WTC11 (cell line): Measurements from ENCODE around the gene ZBTB18. TPM values are rescaled to one million over a fixed set of nuclear protein-coding genes. Genes with fewer than 3 reads are reported as not detected.

ENCODE experiments used
- ATAC-seq: fragments of 200-7000 bp; cut with Tn5 transposase; 2 replicates; pipeline ENCODE4 v1.10.0; 2021; ENCODE audit warnings: mild to moderate bottlenecking, moderate library complexity
- CTCF ChIA-PET: fragments of 300-600 bp; sonication (Branson Sonifier 250); formaldehyde crosslinking; loops from one replicate; lab custom pipeline; 2021; ENCODE audit warnings: antibody characterized with exemption; lab: Charles Lee
- POLR2A ChIA-PET: fragments of 350-600 bp; sonication (Branson Sonifier 250); formaldehyde crosslinking; loops from one replicate; lab custom pipeline; 2021; ENCODE audit warnings: antibody characterized with exemption; lab: Charles Lee
- DNase-seq: peaks from one replicate; pipeline ENCODE4 v3.0.0; 2021; ENCODE audit warnings: low spot score
- H3K27ac Mint-ChIP-seq: 2 replicates; pipeline ENCODE4 v1.8.0; 2021; ENCODE audit warnings: mixed read lengths
- H3K27me3 Mint-ChIP-seq: 2 replicates; pipeline ENCODE4 v1.8.0; 2021; ENCODE audit warnings: low read depth, mild to moderate bottlenecking, moderate library complexity, mixed read lengths
- H3K36me3 Mint-ChIP-seq: 2 replicates; pipeline ENCODE4 v1.8.0; 2021; ENCODE audit warnings: mixed read lengths
- H3K4me1 Mint-ChIP-seq: 2 replicates; pipeline ENCODE4 v1.8.0; 2022; ENCODE audit warnings: mixed read lengths
- H3K4me3 Mint-ChIP-seq: 2 replicates; pipeline ENCODE4 v1.8.0; 2021; ENCODE audit warnings: mild to moderate bottlenecking, moderate library complexity, mixed read lengths
- H3K9me3 Mint-ChIP-seq: 2 replicates; pipeline ENCODE4 v1.8.0; 2021; ENCODE audit warnings: mixed read lengths
- AR ChIP-seq: fragments of 250-450 bp; sonication (Bioruptor Pico); IDR thresholded peaks from 2 replicates; pipeline ENCODE4 v1.9.0; 2021; ENCODE audit warnings: mild to moderate bottlenecking
- CBFB ChIP-seq: sonication (generic); formaldehyde crosslinking; IDR thresholded peaks from 2 replicates; pipeline ENCODE4 v1.8.1; 2022; ENCODE audit warnings: mild to moderate bottlenecking, low read depth, missing genetic modification reagents
- CREB1 ChIP-seq: sonication (generic); formaldehyde crosslinking; IDR thresholded peaks from 2 replicates; pipeline ENCODE4 v1.8.0; 2023; ENCODE audit warnings: mild to moderate bottlenecking, missing genetic modification reagents
- GTF2I ChIP-seq: fragments of 250-450 bp; sonication (Bioruptor Pico); conservative IDR thresholded peaks from 2 replicates; pipeline ENCODE4 v1.4.0; 2021; ENCODE audit warnings: mild to moderate bottlenecking
- HMGXB4 ChIP-seq: sonication (generic); formaldehyde crosslinking; IDR thresholded peaks from 2 replicates; pipeline ENCODE4 v1.8.1; 2023; ENCODE audit warnings: mild to moderate bottlenecking, moderate library complexity, missing genetic modification reagents
- NR3C1 ChIP-seq: sonication (generic); formaldehyde crosslinking; conservative IDR thresholded peaks from 2 replicates; pipeline ENCODE4 v1.8.1; 2023; ENCODE audit warnings: low read depth, mild to moderate bottlenecking, missing genetic modification reagents
- RELA ChIP-seq: sonication (generic); formaldehyde crosslinking; IDR thresholded peaks from 2 replicates; pipeline ENCODE4 v1.8.1; 2022; ENCODE audit warnings: missing genetic modification reagents, mild to moderate bottlenecking, borderline replicate concordance
- SMAD3 ChIP-seq: sonication (generic); formaldehyde crosslinking; IDR thresholded peaks from 2 replicates; pipeline ENCODE4 v1.8.0; 2022; ENCODE audit warnings: missing genetic modification reagents, mild to moderate bottlenecking, borderline replicate concordance
- TCF7 ChIP-seq: sonication (generic); formaldehyde crosslinking; IDR thresholded peaks from 2 replicates; pipeline ENCODE4 v1.8.0; 2022; ENCODE audit warnings: mild to moderate bottlenecking, low read depth, missing genetic modification reagents, moderate library complexity
- TEAD4 ChIP-seq: sonication (generic); formaldehyde crosslinking; IDR thresholded peaks from 2 replicates; pipeline ENCODE4 v1.8.0; 2022; ENCODE audit warnings: mild to moderate bottlenecking, missing genetic modification reagents
- ZBTB21 ChIP-seq: sonication (generic); formaldehyde crosslinking; IDR thresholded peaks from 2 replicates; pipeline ENCODE4 v1.8.1; 2023; ENCODE audit warnings: mild to moderate bottlenecking, missing genetic modification reagents, borderline replicate concordance
- ZNF138 ChIP-seq: sonication (generic); formaldehyde crosslinking; conservative IDR thresholded peaks from 2 replicates; pipeline ENCODE4 v1.8.1; 2022; ENCODE audit warnings: mild to moderate bottlenecking, moderate library complexity, missing genetic modification reagents
- ZNF263 ChIP-seq: sonication (generic); formaldehyde crosslinking; IDR thresholded peaks from 2 replicates; pipeline ENCODE4 v1.8.1; 2022; ENCODE audit warnings: low read depth, mild to moderate bottlenecking, moderate library complexity, missing genetic modification reagents
- total RNA-seq: library from RNA; stranded (reverse); gene quantifications from 3 replicates; pipeline ENCODE4 v1.2.3, GENCODE V29; 2021
- TF ChIP-seq, protein P1 (sequence below): fragments of 250-450 bp; sonication (Bioruptor Pico); IDR thresholded peaks from 2 replicates; pipeline ENCODE4 v2.1.2; 2022; ENCODE audit warnings: mild to moderate bottlenecking, moderate library complexity
- TF ChIP-seq, protein P2 (sequence below): sonication (generic); formaldehyde crosslinking; IDR thresholded peaks from 2 replicates; pipeline ENCODE4 v1.8.0; 2023; ENCODE audit warnings: mild to moderate bottlenecking, missing genetic modification reagents
- TF ChIP-seq, protein P3 (sequence below): sonication (generic); formaldehyde crosslinking; IDR thresholded peaks from 2 replicates; pipeline ENCODE4 v1.8.0; 2022; ENCODE audit warnings: missing genetic modification reagents
- TF ChIP-seq, protein P4 (sequence below): sonication (generic); formaldehyde crosslinking; IDR thresholded peaks from 2 replicates; pipeline ENCODE4 v1.8.0; 2022; ENCODE audit warnings: mild to moderate bottlenecking, missing genetic modification reagents
- TF ChIP-seq, protein P5 (sequence below): sonication (generic); formaldehyde crosslinking; IDR thresholded peaks from 2 replicates; pipeline ENCODE4 v1.8.1; 2023; ENCODE audit warnings: mild to moderate bottlenecking, missing genetic modification reagents

Gene ZBTB18
- total RNA-seq, 1 experiment from 2014 or later = 16.0 TPM

- peaks cover 10% of the 10 kb centered on the region for H3K27me3 Mint-ChIP-seq
- peaks cover 37% of the 10 kb centered on the region for H3K4me1 Mint-ChIP-seq
- no peak overlapping the region for H3K27ac Mint-ChIP-seq
- H3K4me3 Mint-ChIP-seq = no peak overlapping the region
- DNase-seq = no peak
- ChIA-PET POLR2A (interaction anchor here (0.7 kb wide), 2 partner anchors 98 to 650 kb away, joined by 3 to 4 read pairs; no protein-coding TSS in a partner anchor), CTCF (interaction anchor here (1.1 to 1.3 kb wide), 3 partner anchors 9 to 146 kb away, joined by 3 read pairs; partner anchors contain the start of gene ZBTB18)
- H3K36me3 Mint-ChIP-seq = no peaks in the 10 kb centered on the region
- no peak for ATAC-seq
- H3K9me3 Mint-ChIP-seq = no peaks in the 10 kb centered on the region
- TF ChIP-seq, protein P1, sequence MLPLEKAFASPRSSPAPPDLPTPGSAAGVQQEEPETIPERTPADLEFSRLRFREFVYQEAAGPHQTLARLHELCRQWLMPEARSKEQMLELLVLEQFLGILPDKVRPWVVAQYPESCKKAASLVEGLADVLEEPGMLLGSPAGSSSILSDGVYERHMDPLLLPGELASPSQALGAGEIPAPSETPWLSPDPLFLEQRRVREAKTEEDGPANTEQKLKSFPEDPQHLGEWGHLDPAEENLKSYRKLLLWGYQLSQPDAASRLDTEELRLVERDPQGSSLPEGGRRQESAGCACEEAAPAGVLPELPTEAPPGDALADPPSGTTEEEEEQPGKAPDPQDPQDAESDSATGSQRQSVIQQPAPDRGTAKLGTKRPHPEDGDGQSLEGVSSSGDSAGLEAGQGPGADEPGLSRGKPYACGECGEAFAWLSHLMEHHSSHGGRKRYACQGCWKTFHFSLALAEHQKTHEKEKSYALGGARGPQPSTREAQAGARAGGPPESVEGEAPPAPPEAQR (CRISPR knock-in tag) = no peak
- TF ChIP-seq AR = no peak
- TF ChIP-seq TCF7 (CRISPR knock-in tag) = no peak
- no peak for TF ChIP-seq GTF2I (CRISPR knock-in tag)
- TF ChIP-seq ZNF138 = no peak
- no peak for TF ChIP-seq CREB1 (CRISPR knock-in tag)
- TF ChIP-seq ZBTB21 (CRISPR knock-in tag) = no peak
- TF ChIP-seq SMAD3 = no peak
- TF ChIP-seq, protein P2, sequence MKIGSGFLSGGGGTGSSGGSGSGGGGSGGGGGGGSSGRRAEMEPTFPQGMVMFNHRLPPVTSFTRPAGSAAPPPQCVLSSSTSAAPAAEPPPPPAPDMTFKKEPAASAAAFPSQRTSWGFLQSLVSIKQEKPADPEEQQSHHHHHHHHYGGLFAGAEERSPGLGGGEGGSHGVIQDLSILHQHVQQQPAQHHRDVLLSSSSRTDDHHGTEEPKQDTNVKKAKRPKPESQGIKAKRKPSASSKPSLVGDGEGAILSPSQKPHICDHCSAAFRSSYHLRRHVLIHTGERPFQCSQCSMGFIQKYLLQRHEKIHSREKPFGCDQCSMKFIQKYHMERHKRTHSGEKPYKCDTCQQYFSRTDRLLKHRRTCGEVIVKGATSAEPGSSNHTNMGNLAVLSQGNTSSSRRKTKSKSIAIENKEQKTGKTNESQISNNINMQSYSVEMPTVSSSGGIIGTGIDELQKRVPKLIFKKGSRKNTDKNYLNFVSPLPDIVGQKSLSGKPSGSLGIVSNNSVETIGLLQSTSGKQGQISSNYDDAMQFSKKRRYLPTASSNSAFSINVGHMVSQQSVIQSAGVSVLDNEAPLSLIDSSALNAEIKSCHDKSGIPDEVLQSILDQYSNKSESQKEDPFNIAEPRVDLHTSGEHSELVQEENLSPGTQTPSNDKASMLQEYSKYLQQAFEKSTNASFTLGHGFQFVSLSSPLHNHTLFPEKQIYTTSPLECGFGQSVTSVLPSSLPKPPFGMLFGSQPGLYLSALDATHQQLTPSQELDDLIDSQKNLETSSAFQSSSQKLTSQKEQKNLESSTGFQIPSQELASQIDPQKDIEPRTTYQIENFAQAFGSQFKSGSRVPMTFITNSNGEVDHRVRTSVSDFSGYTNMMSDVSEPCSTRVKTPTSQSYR (CRISPR knock-in tag) = no peak
- TF ChIP-seq, protein P3, sequence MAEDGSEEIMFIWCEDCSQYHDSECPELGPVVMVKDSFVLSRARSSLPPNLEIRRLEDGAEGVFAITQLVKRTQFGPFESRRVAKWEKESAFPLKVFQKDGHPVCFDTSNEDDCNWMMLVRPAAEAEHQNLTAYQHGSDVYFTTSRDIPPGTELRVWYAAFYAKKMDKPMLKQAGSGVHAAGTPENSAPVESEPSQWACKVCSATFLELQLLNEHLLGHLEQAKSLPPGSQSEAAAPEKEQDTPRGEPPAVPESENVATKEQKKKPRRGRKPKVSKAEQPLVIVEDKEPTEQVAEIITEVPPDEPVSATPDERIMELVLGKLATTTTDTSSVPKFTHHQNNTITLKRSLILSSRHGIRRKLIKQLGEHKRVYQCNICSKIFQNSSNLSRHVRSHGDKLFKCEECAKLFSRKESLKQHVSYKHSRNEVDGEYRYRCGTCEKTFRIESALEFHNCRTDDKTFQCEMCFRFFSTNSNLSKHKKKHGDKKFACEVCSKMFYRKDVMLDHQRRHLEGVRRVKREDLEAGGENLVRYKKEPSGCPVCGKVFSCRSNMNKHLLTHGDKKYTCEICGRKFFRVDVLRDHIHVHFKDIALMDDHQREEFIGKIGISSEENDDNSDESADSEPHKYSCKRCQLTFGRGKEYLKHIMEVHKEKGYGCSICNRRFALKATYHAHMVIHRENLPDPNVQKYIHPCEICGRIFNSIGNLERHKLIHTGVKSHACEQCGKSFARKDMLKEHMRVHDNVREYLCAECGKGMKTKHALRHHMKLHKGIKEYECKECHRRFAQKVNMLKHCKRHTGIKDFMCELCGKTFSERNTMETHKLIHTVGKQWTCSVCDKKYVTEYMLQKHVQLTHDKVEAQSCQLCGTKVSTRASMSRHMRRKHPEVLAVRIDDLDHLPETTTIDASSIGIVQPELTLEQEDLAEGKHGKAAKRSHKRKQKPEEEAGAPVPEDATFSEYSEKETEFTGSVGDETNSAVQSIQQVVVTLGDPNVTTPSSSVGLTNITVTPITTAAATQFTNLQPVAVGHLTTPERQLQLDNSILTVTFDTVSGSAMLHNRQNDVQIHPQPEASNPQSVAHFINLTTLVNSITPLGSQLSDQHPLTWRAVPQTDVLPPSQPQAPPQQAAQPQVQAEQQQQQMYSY (CRISPR knock-in tag) = no peak
- no peak for TF ChIP-seq ZNF263
- no peak for TF ChIP-seq NR3C1 (CRISPR knock-in tag)
- TF ChIP-seq RELA (CRISPR knock-in tag) = no peak
- TF ChIP-seq HMGXB4 (CRISPR knock-in tag) = no peak
- TF ChIP-seq, protein P4, sequence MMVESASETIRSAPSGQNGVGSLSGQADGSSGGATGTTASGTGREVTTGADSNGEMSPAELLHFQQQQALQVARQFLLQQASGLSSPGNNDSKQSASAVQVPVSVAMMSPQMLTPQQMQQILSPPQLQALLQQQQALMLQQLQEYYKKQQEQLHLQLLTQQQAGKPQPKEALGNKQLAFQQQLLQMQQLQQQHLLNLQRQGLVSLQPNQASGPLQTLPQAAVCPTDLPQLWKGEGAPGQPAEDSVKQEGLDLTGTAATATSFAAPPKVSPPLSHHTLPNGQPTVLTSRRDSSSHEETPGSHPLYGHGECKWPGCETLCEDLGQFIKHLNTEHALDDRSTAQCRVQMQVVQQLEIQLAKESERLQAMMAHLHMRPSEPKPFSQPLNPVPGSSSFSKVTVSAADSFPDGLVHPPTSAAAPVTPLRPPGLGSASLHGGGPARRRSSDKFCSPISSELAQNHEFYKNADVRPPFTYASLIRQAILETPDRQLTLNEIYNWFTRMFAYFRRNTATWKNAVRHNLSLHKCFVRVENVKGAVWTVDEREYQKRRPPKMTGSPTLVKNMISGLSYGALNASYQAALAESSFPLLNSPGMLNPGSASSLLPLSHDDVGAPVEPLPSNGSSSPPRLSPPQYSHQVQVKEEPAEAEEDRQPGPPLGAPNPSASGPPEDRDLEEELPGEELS (CRISPR knock-in tag) = no peak
- no peak for TF ChIP-seq CBFB (CRISPR knock-in tag)
- no peak for TF ChIP-seq TEAD4 (CRISPR knock-in tag)
- TF ChIP-seq, protein P5, sequence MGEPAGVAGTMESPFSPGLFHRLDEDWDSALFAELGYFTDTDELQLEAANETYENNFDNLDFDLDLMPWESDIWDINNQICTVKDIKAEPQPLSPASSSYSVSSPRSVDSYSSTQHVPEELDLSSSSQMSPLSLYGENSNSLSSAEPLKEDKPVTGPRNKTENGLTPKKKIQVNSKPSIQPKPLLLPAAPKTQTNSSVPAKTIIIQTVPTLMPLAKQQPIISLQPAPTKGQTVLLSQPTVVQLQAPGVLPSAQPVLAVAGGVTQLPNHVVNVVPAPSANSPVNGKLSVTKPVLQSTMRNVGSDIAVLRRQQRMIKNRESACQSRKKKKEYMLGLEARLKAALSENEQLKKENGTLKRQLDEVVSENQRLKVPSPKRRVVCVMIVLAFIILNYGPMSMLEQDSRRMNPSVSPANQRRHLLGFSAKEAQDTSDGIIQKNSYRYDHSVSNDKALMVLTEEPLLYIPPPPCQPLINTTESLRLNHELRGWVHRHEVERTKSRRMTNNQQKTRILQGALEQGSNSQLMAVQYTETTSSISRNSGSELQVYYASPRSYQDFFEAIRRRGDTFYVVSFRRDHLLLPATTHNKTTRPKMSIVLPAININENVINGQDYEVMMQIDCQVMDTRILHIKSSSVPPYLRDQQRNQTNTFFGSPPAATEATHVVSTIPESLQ (CRISPR knock-in tag) = no peak
Measured at GRCh38 chr1:244065063-244065793, 14.1 kb downstream of the ZBTB18 start.
